Large intestine (tissue), 12 donors: ENCODE results near the gene TPT1. TPM values are rescaled to one million over a fixed set of nuclear protein-coding genes. Genes with fewer than 3 reads are reported as not detected.
"Not testable (repeated sequence)": the region's sequence is repeated elsewhere in the genome, so short reads cannot be mapped to it uniquely, and the experiment has no call there.

ENCODE experiments used
- DNase-seq, 2 donors: peaks; one replicate each; pipeline versions ENCODE4 v3.0.0 to v3.0.0-alpha.2; 2013
- H3K27ac ChIP-seq: one replicate; pipeline ENCODE4 v1.5.1; 2013; ENCODE audit warnings: low read length
- H3K27me3 ChIP-seq: 2 replicates; pipeline ENCODE4 v1.6.1; 2013; ENCODE audit warnings: low read length; ENCODE audit not compliant: control insufficient read depth, insufficient read depth
- H3K36me3 ChIP-seq: 2 replicates; pipeline ENCODE4 v1.6.1; 2013; ENCODE audit warnings: low read length; ENCODE audit not compliant: control insufficient read depth, insufficient read depth
- H3K4me1 ChIP-seq: one replicate; pipeline ENCODE4 v1.6.1; 2013; ENCODE audit warnings: low read length; ENCODE audit not compliant: control insufficient read depth, insufficient read depth
- H3K4me3 ChIP-seq: one replicate; pipeline ENCODE4 v1.5.1; 2013; ENCODE audit warnings: low read length
- H3K9me3 ChIP-seq: one replicate; pipeline ENCODE4 v1.6.1; 2013; ENCODE audit warnings: mild to moderate bottlenecking, low read depth, low read length, moderate library complexity; ENCODE audit not compliant: control insufficient read depth
- WGBS: methylation state at CpG from one replicate; pipeline ENCODE4 v1.1.5; 2013; ENCODE audit warnings: low lambda C conversion rate; ENCODE audit not compliant: insufficient coverage; 5-methylcytosine and 5-hydroxymethylcytosine counted together
- long read RNA-seq, 11 donors: transcript quantifications; one replicate each; lab custom pipeline, GENCODE V29; 2026
- polyA plus RNA-seq: library from polyadenylated mRNA; unstranded; fragments of 120-200 nt; gene quantifications from one replicate; pipeline ENCODE4 v1.2.1, GENCODE V29; 2013

The TPT1 gene
- 9,736 TPM for polyA plus RNA-seq
- long read RNA-seq, donor 1, full-length matches to known transcripts, result 2,623 of 2,999 reads
- long read RNA-seq, donor 1, partial matches to known transcripts, result 306 of 2,999 reads
- long read RNA-seq, donor 1, other reads (novel, unspliced or antisense), result 70 of 2,999 reads
- long read RNA-seq, donor 2, full-length matches to known transcripts, result 4,029 of 5,120 reads
- long read RNA-seq, donor 2, partial matches to known transcripts, result 941 of 5,120 reads
- long read RNA-seq, donor 2, other reads (novel, unspliced or antisense), result 150 of 5,120 reads
- long read RNA-seq, donor 3, result 0 reads
- long read RNA-seq, donor 4, full-length matches to known transcripts, result 772 of 911 reads
- long read RNA-seq, donor 4, partial matches to known transcripts, result 126 of 911 reads
- long read RNA-seq, donor 4, other reads (novel, unspliced or antisense), result 13 of 911 reads
- long read RNA-seq, donor 5, full-length matches to known transcripts, result 1,919 of 2,197 reads
- long read RNA-seq, donor 5, partial matches to known transcripts, result 221 of 2,197 reads
- long read RNA-seq, donor 5, other reads (novel, unspliced or antisense), result 57 of 2,197 reads
- long read RNA-seq, donor 6, full-length matches to known transcripts, result 4,759 of 5,977 reads
- long read RNA-seq, donor 6, partial matches to known transcripts, result 1,027 of 5,977 reads
- long read RNA-seq, donor 6, other reads (novel, unspliced or antisense), result 191 of 5,977 reads
- long read RNA-seq, donor 7, full-length matches to known transcripts, result 1,353 of 1,663 reads
- long read RNA-seq, donor 7, partial matches to known transcripts, result 268 of 1,663 reads
- long read RNA-seq, donor 7, other reads (novel, unspliced or antisense), result 42 of 1,663 reads
- long read RNA-seq, donor 8, full-length matches to known transcripts, result 5,135 of 6,360 reads
- long read RNA-seq, donor 8, partial matches to known transcripts, result 1,049 of 6,360 reads
- long read RNA-seq, donor 8, other reads (novel, unspliced or antisense), result 176 of 6,360 reads
- long read RNA-seq, donor 9, full-length matches to known transcripts, result 5,812 of 7,038 reads
- long read RNA-seq, donor 9, partial matches to known transcripts, result 1,020 of 7,038 reads
- long read RNA-seq, donor 9, other reads (novel, unspliced or antisense), result 206 of 7,038 reads
- long read RNA-seq, donor 10, full-length matches to known transcripts, result 3,762 of 4,623 reads
- long read RNA-seq, donor 10, partial matches to known transcripts, result 712 of 4,623 reads
- long read RNA-seq, donor 10, other reads (novel, unspliced or antisense), result 149 of 4,623 reads
- long read RNA-seq, donor 11, full-length matches to known transcripts, result 2,464 of 2,988 reads
- long read RNA-seq, donor 11, partial matches to known transcripts, result 430 of 2,988 reads
- long read RNA-seq, donor 11, other reads (novel, unspliced or antisense), result 94 of 2,988 reads

- Histone ChIP-seq H3K4me3 (peak within 1 kb of the TSS; percentile 89), H3K27me3 (no peaks in the 10 kb centered on the region), H3K4me1 (peaks cover 25% of the 10 kb centered on the region), H3K9me3 (no peaks in the 10 kb centered on the region), H3K27ac (peak within 1 kb of the TSS; percentile 98), H3K36me3 (peaks cover 50% of the 10 kb centered on the region)
- WGBS, result no CpG with 5 or more reads among the region's 67 CpGs
- DNase-seq, result peak; percentile 100
Observed at GRCh38 chr13:45341034-45341798, at the start of gene TPT1. TPT1 (minus strand) TSS chr13:45341183; CDS start chr13:45341069, 114 bp downstream.

- H3K36me3 ChIP-seq, H3K27ac ChIP-seq, H3K9me3 ChIP-seq, H3K27me3 ChIP-seq, DNase-seq, H3K4me3 ChIP-seq, H3K4me1 ChIP-seq: not testable (repeated sequence)
- no CpG with 5 or more reads among the region's 9 CpGs for WGBS
Observed at GRCh38 chr13:45390348-45390747, 49.4 kb upstream of the TPT1 start.

DNA sequence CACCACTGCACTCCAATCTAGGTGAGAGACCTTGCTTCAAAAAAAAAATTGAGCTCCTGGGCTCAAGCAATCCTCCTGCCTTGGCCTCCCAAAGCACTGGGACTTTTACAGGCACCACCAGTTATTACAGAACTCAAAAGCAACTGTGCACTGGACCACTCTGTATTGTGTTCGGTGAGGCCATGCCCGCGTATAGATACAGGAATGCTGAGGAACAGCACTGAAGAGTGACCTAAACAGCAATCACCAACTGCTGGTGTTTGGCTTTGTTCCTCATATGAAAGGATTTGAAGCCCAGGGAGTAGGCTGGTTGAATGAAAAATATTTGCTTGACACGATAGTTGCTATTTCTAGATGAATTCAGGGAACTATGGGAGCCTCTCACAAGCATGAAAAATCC is 47.7 kb upstream of the TPT1 start:
- WGBS, result no CpG with 5 or more reads among the region's 4 CpGs
- no peaks in the 10 kb centered on the region for H3K9me3 ChIP-seq
- H3K4me1 ChIP-seq, result no peaks in the 10 kb centered on the region
- peaks cover 17% of the 10 kb centered on the region for H3K36me3 ChIP-seq
- H3K4me3 ChIP-seq, result no peak overlapping the region
- H3K27me3 ChIP-seq, result no peaks in the 10 kb centered on the region
- DNase-seq, result no peak
- no peak overlapping the region for H3K27ac ChIP-seq

DNA sequence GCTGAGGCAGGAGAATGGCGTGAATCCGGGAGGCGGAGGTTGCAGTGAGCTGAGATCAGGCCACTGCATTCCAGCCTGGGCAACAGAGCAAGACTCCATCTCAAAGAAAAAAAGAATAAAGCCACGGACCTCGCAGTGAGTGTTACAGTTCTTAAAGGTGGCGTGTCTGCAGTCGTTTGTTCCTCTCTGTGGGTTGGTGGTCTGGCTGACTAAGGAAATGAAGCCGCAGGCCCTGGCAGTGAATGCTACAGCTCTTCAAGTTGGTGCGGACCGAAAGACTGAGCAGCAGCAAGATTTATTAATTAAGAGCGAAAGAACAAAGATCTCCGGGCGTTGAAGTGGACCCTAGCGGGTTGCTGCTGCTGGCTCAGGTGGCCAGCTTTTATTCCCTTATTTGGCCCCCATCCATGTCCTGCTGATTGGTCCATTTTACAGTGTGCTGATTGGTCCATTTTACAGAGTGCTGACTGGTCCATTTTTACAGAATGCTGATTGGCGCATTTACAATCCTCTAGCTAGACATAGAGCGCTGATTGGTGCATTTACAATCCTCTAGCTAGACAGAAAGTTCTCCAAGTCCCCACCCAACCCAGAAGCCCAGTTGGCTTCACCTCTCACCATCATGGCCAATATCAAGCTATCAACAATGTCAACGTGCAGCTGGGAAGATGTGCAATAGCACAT is 46.1 kb upstream of the TPT1 start:
- not testable (repeated sequence) for H3K27ac ChIP-seq, H3K4me1 ChIP-seq, H3K4me3 ChIP-seq, DNase-seq, H3K9me3 ChIP-seq, H3K27me3 ChIP-seq
- H3K36me3 ChIP-seq, result peaks cover 18% of the 10 kb centered on the region
- WGBS, result 100% methylated on average over 1 of the region's 17 CpGs

DNA sequence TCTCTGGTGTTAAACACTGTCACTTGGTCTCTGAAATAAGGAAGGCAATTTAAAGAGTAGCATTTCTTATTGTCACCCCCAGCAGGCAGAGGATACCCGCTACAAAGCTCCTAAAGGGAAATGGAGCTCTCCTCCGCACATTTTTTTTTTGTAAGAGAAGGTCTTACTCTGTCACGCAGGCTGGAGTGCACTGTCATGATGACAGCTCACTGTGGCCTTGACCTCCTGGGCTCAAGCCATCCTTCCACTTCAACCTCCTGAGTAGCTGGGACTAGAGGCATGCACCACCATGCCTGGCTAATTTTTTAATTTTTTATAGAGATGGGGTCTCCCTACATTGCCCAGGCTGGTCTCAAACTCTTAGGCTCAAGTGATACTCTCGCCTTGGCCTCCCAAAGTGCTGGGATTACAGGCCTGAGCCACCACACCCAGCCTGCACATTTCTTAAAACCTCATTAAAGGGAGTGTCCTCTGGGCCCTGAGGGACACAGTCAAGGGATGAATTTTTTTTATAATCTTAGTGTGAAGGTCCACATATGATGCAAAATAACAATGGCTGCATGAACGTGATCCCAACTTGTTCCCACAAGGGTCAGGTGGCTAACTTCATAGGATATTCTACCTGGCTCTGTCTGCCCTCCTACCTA is 45.0 kb upstream of the TPT1 start:
- no peaks in the 10 kb centered on the region for H3K9me3 ChIP-seq
- H3K4me3 ChIP-seq, result no peak overlapping the region
- H3K36me3 ChIP-seq, result peaks cover 21% of the 10 kb centered on the region
- no CpG with 5 or more reads among the region's 5 CpGs for WGBS
- H3K27me3 ChIP-seq, result no peaks in the 10 kb centered on the region
- H3K4me1 ChIP-seq, result peaks cover 3% of the 10 kb centered on the region
- H3K27ac ChIP-seq, result no peak overlapping the region
- DNase-seq, result no peak

- H3K4me3 ChIP-seq, result no peak overlapping the region
- no peaks in the 10 kb centered on the region for H3K9me3 ChIP-seq
- H3K27ac ChIP-seq, result no peak overlapping the region
- H3K4me1 ChIP-seq, result peaks cover 3% of the 10 kb centered on the region
- no peak for DNase-seq
- peaks cover 21% of the 10 kb centered on the region for H3K36me3 ChIP-seq
- H3K27me3 ChIP-seq, result no peaks in the 10 kb centered on the region
- no CpG with 5 or more reads among the region's 5 CpGs for WGBS
Observed at GRCh38 chr13:45385320-45385719, 44.3 kb upstream of the TPT1 start.

- H3K36me3 ChIP-seq, result peaks cover 21% of the 10 kb centered on the region
- no peak overlapping the region for H3K4me3 ChIP-seq
Observed at GRCh38 chr13:45384474-45385174, 43.6 kb upstream of the TPT1 start.

GRCh38 chr13:45382739-45383138 is 41.8 kb upstream of the TPT1 start:
- not testable (repeated sequence) for DNase-seq, H3K27me3 ChIP-seq, H3K9me3 ChIP-seq, H3K27ac ChIP-seq, H3K4me1 ChIP-seq, H3K4me3 ChIP-seq
- no CpG with 5 or more reads among the region's 8 CpGs for WGBS
- H3K36me3 ChIP-seq, result peaks cover 19% of the 10 kb centered on the region

More at GRCh38 chr13:45384474-45385174, 43.6 kb upstream of the TPT1 start:
- WGBS, result 80% methylated on average over 1 of the region's 4 CpGs
- Histone ChIP-seq H3K27ac (no peak overlapping the region), H3K4me1 (peaks cover 3% of the 10 kb centered on the region), H3K27me3 (no peaks in the 10 kb centered on the region), H3K9me3 (no peaks in the 10 kb centered on the region)
- no peak for DNase-seq
